HG02763 (cell line): ENCODE data around the gene CRB2.

ENCODE experiments used
- ATAC-seq: cut with Tn5 transposase; IDR thresholded peaks from one replicate; pipeline ENCODE4 v1.9.1; 2021; ENCODE audit warnings: mild to moderate bottlenecking, moderate library complexity; ENCODE audit not compliant: unreplicated experiment

Gene CRB2

DNA sequence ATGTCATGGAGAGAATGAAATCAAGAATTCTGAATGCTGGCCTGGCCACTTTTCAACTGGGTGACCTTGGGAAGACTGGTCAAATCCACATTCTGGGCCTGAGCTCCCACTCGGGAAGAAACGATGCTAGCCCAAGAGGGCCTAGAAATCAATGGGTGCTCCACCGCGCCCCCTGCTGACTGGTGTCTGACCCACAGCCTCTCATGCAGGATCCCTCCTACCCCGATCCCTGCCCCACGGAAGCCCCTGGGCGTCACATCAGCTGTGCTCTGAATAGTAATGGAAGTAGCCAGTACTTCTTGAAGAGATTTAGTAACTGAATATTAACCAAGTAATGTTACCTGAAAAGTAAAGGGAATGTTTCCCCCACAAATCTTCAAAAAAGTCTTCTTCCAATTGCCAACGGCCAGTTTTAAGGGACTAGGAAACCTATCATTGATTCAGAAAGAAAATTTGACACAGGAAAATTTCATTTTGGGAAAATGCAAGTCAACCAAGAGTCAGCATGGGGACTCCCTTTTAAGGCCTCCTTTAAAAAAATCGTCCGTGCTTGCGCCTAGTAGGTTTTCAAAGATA is 43.9 kb downstream of the CRB2 start:
- ATAC-seq = no peak

DNA sequence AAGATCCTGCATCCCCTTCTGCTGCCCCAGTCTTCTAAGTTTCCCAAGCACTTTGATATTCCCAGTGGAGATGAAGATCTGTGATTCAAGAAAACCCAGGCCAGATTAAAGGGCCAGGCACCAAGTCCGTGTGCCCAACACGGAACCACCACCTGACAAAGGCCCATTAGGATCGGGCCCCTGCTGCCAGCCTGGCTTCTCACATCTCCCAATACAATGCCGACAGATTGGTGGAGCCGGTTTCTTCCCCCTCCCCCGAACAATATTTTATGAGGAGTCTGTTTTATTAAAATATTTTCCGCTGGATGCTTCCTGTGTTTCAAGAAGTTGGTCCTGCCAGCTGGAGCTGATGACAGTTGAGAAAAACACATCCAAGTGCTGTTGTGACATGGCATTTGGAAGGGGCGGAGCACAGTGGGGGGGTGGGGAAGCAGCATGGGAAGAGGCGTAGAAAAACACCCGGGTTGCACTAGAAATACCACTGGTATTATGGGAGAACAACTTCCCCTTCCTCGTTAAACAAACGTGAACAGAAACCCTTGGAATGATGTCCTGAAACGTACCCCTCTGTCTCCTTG is 45.0 kb downstream of the CRB2 start:
- no peak for ATAC-seq

DNA sequence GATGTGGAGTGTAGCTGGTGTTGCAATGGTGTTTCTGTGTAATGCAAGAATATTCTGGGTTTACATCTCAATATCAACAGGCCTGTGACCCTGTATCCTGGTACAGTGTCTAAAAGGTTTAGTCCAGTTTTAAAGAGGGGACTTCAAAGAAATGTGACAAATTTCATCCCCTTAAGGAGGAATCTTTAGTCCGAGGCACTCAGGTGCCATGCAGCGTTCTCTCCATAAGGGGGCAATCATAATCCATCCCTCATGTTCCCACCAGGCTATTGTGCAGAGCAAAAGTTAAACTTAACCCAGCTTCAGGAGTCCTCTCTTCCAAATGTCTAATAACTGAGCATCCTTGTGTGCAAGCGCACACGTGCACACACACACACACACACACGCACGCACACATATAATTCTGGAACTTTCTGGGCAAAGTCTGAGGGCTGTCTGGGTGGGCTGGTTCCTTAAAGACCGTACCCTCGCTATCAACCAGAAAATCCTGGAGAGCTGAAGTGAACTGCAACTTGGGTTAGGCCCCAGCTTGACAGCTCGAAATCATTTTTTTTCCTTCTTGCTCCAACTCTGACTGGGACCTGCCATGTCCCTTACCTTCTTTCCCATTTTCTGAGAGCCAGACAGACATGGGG is 46.0 kb downstream of the CRB2 start:
- ATAC-seq = no peak

DNA sequence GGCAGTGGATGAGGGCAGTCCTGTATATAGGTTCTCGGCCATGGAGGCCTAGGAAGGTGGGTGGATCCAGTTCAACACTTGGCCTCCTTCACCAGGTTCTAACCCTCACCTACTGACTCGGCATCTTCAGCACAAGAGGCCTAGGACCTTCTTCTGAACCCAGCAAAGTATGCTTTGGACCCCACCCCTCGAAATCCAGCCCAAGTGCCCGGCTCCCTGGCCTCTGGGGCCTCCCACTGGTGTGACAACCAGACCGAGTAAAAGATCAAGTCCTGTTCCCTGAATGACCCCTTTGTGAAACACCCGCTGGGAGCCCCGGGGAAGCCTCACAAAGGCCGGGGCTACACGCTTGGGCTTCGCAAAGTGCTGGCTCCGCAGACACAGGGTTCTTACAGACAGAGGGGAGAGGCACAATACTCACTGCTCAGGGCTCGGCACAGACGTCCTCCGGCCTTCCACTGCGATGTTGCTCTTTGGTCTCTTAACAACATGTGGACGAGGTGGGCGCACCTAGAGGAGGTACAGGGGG is 47.0 kb downstream of the CRB2 start:
- ATAC-seq = no peak

DNA sequence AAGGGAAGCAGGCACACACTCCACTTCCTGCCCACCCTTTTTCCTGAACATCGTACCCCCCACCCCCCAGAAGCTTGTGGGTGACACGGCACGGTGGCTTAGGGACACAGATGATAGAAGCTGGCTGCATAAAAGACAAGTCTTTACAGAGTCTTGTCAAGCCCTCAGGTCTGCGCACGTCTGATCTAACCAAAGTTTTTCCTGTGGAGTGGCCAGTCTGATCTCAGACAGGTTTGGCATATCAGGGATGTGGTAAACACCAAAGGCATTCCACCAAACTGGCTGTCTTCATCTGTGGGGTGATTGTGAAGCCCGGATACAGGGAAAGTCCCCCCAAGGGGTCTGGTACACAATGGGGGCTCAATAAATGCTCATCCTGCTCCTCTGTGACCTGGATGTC is 50.0 kb downstream of the CRB2 start:
- no peak for ATAC-seq

DNA sequence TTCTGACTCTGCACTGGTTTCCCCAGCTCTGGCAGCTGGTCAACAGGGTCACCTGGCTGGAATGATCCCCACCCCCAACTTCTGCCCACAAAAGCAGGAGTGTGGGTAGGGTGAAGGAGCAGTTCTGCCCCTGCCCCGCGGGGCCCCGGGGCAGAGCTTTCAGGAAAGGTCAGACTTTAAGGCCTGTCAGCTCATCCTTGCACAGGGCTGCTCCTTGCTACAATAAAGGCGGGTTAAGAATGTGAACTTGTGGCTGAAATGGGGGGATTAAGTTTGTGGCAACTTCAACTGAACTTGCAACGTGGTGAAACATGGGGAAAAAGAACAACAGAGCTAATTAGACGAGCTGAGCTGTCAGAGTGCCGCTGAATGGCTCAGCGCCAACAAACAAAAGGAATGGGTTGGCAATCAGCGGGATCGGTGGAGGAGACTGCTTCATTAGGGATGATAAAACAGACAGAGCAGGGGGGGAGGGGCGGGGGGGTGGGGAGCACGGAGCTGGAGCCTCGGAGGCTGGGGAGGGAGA is 50.8 kb downstream of the CRB2 start:
- no peak for ATAC-seq

DNA sequence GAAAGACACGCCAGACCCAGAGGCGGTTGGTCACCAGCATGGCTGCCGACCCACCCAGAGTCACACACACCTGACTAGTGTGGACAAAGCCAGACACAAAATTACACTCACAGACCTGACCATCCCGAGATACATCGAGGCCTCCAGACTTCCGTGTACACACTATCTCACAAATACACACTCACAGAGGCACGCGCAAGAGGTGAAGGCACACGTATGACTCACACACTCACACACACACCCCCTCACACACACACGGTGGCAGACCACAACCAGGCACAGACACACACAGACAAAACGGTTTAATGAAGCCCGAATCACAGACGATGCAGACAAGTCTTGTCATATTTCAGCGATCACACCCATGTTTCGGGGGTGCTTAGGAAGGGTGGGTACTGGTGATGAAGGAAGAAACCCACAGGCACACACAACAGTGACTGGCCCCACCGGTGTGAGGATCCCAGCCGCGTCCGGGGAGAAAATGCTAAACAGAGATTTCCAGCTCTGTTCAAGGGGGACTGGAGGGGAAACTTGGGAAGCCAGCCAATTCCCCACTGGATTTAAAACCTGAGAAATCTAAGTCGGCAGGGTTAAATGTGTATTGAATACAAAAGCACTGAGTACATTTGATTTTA is 51.3 kb downstream of the CRB2 start:
- ATAC-seq = no peak

DNA sequence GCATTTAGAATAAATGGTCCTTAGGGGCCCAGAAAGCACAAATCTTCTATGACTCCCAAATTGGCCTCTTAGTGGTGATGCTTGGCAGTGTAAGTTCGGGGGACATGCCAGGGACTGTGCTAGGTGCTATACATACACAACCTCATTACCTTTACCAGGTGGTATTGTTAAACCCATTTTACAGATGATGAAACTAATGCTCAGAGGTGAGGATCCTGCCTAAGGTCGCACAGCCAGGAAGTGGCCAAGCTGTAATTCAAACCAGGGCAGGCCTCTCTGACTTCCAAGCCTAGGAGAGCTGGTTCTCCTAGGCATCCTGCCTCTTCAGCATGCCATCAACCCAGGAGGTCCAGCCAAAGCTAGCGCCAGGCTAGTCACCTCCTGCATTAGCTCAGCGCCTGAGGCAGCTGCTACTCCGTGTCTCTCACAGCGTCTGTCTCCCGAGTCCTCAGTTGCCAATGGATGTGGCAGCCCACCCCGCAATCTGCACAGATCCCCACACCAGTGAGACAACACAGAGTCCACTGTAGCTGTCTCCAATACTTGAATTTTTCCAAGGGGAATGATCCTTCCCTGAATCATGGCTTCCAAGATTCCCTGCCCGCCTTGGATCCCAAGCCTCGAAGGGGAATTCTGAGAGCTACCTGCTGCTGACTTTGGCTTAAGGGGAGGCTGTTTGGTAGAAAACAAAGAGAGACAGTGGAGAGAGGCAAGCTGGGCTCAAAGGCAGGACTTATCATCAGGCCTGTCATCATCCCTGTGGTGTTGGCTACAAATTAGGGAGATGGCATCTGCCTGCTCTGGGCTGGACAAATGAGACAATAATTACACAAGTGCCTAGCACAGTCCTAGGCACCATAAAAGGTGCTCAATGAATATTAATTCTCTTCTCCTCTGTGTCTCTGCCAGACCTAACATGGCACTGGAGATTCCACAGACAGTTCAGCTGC is 52.6 kb downstream of the CRB2 start:
- ATAC-seq = no peak

DNA sequence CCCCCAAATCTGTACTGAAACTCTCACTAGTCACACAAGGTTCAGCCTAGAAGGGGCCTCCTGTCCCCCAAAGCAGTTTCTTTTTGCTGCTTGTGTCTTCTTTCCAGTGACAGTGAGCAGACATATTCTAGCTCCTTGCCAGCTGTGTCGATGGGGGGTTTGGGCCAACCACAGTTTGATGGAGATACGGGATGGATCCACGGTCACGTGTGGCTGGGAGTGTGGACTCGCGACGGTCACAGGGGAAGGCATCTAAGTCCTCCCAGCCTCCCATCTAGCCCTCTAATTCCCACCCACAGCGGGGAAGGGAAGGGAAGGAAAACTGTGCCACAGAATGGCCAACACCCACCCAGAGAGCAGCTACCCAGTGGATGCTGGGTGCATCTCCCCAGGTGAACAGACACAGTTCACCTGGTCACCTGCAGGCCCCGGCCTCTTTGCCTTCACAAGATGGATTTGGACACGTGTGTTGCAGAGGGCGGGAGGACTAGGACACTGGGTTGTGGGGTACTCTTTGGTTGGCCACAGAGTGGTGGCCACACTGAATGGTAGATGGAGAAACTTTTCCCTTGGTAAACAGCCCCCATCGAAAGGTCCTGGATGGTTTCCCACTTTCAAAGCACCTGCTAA is 54.4 kb downstream of the CRB2 start:
- no peak for ATAC-seq

DNA sequence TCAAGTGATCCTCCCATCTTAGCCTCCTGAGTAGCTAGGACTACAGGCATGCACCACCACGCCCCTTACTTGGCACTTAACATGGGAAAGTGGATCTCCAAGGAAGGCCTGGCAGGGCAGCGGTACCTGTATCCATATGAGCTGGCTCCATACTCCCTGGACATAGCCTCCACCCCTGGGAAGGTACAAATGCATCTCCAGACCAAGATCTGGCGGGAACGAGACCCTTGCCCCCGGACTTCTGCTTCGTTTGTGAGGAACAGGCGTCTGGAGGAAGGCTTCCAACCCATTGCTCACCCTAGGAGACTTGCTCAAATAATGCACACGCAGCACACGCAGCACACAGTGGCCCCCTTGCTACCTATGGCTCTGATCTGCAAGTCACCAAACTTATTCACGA is 55.2 kb downstream of the CRB2 start:
- ATAC-seq = no peak

DNA sequence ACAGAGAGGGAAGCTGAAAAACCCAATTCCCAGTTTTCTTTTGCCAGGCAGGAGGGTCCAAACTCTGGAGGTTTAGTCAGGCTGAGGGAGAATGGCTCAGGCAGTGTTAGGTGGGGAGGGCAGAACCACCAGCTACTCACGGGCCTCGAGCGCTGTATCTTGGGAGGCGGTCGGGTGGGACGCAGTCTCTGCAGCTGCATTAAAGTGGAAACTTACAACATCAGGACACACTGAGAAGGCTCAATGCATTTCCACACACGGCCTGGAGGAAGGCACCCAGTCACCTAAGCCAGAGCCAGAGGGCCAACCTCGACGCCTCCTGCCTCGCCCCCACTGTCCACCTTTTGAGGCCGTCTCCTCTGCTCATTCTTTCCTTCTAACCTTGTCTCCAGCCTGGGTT is 55.6 kb downstream of the CRB2 start:
- ATAC-seq = no peak

DNA sequence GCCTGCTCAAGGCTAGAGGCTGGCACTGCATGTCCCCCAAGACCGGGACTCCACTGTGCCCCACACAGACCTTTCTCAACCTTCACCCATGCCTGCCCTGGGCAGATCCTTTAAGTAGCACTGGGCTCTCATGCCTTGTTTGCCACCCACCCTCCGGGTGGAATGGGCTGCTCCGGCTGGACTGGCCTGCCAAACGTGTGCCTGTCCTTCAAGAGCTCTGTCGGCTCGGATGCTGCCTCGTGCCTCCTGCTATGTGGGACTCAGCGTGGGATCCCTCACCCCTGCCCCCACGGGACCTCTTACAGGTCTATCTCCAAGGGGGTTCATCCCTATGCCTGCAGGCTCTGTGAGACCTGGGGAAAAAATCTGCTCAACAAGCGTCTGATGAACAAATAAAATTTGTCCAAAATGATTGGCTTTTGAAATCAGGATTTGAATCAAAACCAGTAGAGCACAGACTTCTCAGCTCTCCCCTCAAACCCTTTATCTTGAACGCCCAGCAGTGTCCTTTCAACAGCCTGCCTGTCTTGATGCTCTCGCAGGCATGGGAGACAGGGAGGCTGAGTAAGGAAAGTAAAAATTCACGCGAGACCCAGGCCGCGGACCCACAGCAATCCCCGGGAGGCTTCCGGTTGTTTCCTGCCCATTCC is 56.3 kb downstream of the CRB2 start:
- no peak for ATAC-seq

DNA sequence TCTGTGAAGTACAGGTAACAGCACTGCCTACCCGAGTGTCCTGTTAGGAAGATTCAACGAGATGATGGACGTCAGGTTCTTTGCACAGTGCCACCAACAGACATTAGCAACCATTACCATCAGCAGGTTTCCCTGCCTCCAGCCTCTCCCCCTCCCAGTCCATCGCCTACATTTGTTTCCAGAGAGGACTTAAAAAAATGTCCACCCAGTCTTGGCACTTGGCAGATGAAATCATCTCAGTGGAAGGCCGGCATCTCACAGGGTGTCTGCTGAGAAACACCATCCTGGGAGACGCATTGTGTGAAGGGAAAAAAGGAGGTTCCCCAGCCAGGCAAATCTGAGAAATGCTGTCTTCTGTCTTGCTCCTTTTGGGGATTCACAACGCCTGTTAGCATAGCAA is 58.2 kb downstream of the CRB2 start:
- ATAC-seq = no peak

DNA sequence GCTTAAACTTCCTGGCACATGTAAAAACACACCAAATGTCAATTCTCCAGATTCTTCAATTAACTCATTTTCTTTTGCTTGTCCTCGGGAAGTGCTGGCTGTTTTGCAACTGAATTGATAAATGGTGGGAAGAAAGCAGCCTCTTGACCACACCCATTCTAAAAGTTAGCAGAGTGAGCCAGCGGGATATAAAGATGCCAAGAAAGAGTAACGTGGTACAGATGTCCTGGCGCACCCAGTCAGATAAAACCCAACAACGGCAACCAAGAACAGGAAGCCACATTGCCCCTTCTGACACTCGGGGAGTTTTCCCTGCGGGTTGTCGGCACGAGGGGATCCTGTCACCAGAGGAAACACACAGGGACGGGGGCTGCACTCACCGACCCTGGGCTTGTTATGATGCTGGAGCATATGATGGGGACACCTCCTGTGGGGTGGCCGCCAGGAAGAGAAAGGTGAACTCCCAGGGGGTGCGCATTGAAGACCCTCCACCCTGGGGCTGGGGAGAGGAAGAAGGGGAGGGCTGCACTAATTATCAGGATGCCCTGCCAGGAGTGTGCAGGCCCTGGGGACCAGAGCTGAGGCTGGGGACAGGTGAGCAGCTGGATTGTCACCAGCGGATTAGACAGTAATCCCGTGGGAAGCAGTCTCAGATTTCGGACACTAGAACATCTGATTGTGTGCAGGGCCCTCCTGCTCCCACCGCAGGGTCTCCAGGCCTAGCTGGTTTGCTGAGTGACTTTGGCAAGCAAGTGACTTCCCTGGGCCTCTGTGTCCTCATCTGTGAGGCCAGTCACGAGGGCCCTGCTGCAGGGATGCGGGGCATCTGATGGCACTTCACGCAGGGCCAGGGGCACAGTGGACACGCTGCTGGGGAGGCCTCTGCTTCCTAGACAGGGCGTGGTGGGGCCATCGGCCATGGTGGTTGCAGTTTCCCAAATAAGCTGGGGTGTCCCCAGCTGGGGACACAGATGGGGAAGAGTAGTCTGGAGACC is 59.2 kb downstream of the CRB2 start:
- no peak for ATAC-seq

DNA sequence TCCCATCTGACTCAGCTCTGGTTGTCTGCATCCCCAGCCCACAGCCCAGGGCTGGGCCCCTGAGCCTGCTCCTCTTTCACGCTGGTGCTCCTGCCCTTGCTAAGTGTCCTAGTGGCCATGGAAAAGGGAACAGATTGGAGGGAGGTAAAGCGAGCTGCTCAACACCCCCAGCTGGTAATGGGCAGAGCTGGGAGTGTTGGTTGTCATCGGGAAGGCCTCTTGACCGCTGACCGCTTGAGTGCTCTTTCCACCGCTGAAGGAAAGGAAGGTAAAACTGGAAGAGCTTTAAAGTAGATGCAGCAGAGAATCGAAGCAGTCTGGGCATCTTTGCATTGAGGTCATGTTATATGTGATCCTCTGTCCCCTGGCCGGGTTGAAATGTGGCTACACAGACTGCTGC is 60.2 kb downstream of the CRB2 start:
- ATAC-seq = no peak

DNA sequence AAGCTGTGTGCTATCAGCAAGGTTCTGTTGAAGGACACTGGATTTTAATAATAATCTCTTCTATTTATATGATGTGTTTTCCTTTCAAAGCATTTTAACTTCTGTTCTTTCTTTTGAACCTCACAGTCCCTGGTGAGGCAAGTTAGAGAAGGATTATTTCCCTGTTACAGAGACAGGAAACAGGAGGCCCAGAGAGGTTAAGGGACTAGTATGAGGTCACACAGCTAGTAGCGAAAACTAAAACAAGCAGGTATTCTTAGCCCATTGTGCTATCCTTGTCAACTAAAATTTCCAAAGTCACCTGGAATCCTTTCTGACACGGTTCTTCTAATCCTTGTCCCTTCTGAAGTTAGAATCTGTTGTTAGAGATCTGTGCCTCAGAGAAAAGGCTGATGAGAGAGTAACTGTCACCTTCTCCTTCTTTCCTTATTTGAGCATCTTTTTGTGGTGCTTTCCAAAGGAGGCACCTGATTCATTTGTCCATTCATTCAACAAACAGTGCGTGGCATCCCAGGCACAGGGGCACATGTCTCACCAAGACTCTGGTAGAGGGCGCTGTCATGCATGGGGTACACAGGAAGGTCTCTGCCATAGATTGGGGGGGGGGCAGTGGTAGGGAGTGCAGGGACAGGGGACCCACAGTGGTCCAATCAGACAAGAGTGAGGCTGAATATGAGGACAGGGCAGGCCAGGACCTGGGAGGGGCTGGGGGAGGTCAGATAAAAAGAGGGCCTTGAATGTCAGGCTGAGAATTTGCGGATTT is 61.5 kb downstream of the CRB2 start:
- ATAC-seq = no peak

DNA sequence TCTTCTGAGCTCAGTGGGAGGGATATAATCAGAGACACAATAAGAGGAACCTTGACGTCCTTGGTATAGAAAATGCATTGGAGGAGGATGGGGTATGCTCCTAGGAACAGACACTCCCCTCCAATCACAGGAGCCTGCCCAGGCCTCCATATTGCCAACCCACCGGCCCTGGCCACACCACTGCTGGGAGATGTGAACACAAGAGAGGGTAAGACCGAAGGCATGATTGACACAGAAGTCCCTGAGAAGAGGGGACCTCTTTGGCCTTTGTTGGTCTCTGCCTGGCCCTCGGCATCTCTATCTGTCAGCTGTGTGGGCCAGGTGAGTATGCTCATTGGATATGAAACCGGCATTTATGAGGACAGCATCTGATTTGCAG is 62.0 kb downstream of the CRB2 start:
- ATAC-seq = no peak

DNA sequence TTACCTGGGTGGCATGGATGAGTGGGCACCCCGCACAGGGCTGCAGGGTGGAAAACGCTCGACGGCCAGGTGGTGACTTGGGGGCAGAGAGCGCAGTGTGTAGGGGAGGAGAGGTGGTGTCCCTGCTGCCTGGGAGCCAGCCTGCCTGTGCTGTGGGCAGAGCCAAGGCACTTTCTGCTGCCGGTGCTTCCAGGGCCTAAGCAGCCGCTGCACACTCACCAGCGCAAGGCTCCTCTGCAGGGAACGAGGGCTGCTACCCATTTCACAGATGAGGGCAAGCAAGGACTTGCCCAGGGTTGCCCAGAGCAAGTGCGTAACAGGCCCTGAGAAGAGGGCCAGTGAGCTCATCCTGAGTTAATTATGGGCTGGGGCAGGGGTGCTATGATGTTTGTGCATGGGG is 62.5 kb downstream of the CRB2 start:
- no peak for ATAC-seq
